Brain pericyte (primary cell): ENCODE data around the gene B4GALT7.
"Not testable (repeated sequence)": the region's sequence is repeated elsewhere in the genome, so short reads cannot be mapped to it uniquely, and the experiment has no call there.

ENCODE experiments used
- DNase-seq: peaks from one replicate; pipeline ENCODE4 v3.0.0-alpha.2; 2012; ENCODE audit warnings: low read depth, low spot score

Gene B4GALT7

DNA sequence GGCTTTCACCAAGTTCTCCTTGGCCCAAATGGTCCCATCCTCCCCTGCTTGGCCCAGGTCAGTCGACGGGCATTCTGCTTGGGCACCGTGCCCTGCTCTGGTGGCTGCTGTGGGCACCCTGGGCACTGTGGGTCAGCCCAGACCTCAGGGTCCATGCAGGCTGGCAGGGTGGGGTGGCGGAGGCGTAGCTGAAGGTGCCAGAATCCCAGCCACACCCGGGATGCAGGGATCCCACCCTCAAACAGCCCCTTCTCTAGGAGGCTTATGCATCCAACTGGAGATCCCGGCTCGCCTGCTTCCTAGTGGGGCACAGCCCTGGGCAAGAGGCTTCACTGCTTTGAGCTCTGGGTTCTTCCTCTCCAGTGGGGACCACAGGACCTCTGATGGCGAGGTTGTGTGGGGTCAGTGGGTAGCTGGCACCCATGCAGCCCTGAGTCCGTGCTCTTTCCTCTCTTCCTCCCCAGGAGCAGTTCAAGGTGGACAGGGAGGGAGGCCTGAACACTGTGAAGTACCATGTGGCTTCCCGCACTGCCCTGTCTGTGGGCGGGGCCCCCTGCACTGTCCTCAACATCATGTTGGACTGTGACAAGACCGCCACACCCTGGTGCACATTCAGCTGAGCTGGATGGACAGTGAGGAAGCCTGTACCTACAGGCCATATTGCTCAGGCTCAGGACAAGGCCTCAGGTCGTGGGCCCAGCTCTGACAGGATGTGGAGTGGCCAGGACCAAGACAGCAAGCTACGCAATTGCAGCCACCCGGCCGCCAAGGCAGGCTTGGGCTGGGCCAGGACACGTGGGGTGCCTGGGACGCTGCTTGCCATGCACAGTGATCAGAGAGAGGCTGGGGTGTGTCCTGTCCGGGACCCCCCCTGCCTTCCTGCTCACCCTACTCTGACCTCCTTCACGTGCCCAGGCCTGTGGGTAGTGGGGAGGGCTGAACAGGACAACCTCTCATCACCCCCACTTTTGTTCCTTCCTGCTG, 9.4 kb downstream of the B4GALT7 start:
- no peak for DNase-seq

DNA sequence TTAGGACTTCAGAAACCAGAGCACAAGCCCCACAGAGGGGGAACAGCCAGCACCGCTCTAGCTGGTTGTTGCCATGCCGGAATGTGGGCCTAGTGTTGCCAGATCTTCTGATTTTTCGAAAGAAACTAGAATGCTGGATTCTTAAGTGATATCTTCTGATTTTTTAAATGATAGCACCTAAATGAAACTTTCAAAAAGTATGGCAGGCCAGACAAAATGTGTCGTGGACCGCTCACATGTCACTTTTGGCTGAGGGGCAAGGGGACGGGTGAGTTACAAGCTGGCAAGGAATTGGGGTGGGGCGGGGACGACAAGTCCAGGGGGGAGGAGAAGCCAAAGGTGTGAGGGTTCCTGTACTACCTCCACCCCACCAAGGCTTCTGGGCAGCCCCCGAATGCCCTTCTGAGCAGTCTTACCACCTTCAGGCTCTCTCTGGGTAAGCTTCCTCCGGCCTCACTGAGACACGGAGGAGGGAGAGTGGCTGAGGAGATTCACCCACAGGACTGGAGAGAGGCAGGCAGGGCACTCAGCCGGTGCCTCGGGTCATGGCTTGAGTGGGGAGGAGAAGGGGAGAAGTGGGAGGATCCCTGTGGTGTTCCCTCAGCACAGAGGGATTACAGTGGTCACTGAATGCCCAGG, 10.3 kb downstream of the B4GALT7 start:
- DNase-seq: no peak

GRCh38 chr5:177610770-177611445, 11.0 kb downstream of the B4GALT7 start:
- no peak for DNase-seq

GRCh38 chr5:177611446-177612214, 11.7 kb downstream of the B4GALT7 start:
- no peak for DNase-seq

GRCh38 chr5:177612215-177612673, 12.3 kb downstream of the B4GALT7 start:
- DNase-seq: no peak

GRCh38 chr5:177620560-177620959, 20.6 kb downstream of the B4GALT7 start:
- no peak for DNase-seq

GRCh38 chr5:177624172-177624571, 24.2 kb downstream of the B4GALT7 start:
- not testable (repeated sequence) for DNase-seq

DNA sequence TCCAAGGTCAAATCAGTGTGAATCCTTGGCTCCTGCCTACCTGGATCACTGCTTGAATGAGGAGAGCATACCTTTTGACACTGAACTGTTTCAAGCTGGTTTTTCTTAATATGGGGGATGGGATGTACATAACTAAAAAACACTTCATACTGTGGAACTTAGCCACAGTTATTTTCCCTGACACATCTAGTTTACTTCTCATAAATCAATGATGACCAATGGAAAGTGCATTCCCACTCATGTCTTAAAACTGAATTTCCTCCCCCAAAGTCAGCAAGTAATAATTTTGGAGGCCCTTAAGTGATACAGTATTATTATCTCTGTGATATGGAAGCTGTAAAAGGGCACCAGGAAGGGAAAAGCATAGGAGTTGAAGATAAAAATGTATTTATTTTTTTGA, 30.3 kb downstream of the B4GALT7 start:
- not testable (repeated sequence) for DNase-seq

GRCh38 chr5:177634912-177635311, 35.0 kb downstream of the B4GALT7 start:
- DNase-seq: not testable (repeated sequence)

GRCh38 chr5:177645462-177645861, 45.5 kb downstream of the B4GALT7 start:
- DNase-seq: not testable (repeated sequence)

GRCh38 chr5:177651235-177651634, 51.3 kb downstream of the B4GALT7 start:
- not testable (repeated sequence) for DNase-seq

DNA sequence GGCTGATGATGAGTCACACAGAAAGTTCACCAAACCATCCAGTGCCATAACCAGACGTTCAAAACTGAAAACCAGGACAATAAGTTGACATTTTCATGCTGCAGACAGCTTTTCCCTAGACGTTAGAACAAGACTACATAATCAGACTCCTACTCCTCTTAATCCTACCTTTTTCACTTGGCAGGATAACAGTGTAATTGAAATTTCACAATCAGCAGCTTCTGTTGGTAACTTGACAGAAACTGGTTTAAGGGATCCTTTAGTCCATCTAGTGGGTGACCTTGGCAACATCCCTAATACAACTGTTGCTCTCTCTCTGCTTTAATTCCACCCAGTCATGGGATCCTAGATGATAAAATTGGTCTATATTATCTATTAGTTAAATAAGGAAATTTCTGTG, 57.9 kb downstream of the B4GALT7 start:
- not testable (repeated sequence) for DNase-seq

DNA sequence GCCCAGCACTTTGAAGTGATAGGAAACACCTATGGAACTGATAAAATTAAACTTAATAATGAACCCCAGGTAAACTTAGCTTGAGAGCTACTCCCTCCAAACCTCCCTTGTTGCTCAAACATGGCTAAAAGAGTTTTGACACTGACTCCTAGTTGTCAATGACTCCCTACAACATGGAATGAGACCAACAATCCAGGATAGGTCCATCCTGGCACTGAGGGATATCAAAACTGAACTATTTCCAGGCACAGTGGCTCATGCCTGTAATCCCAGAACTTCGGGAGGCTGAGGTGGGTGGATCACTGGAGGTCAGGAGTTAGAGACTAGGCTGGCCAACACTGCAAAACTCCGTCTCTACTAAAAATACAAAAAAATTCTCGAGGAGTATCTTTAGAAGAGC, 58.6 kb downstream of the B4GALT7 start:
- not testable (repeated sequence) for DNase-seq
